Effector memory CD4-positive, alpha-beta T cell (primary cell): Measurements from ENCODE around the gene CBARP.

Experiments
- DNase-seq, 3 donors: peaks; one replicate each; pipeline ENCODE4 v3.0.0-alpha.2; 2020
- H3K27ac ChIP-seq: 2 replicates; pipeline ENCODE4 v1.7.0; 2013; ENCODE audit warnings: mild to moderate bottlenecking, low read length, moderate library complexity; ENCODE audit not compliant: insufficient read depth, poor library complexity, severe bottlenecking
- H3K27me3 ChIP-seq: replicated peaks from 2 replicates; pipeline ENCODE4 v1.7.0; 2013; ENCODE audit warnings: mild to moderate bottlenecking, low read length; ENCODE audit not compliant: insufficient read depth, control insufficient read depth, poor library complexity, severe bottlenecking
- H3K36me3 ChIP-seq: 2 replicates; pipeline ENCODE4 v1.7.0; 2013; ENCODE audit warnings: mild to moderate bottlenecking, low read length, moderate library complexity; ENCODE audit not compliant: control insufficient read depth, insufficient read depth
- H3K4me1 ChIP-seq: 2 replicates; pipeline ENCODE4 v1.7.0; 2013; ENCODE audit warnings: low read length, mild to moderate bottlenecking; ENCODE audit not compliant: control insufficient read depth, insufficient read depth, poor library complexity, severe bottlenecking
- H3K4me3 ChIP-seq: 2 replicates; pipeline ENCODE4 v1.7.0; 2013; ENCODE audit warnings: low read length, low read depth, mild to moderate bottlenecking; ENCODE audit not compliant: insufficient read depth, poor library complexity, severe bottlenecking
- H3K9me3 ChIP-seq: 2 replicates; pipeline ENCODE4 v1.7.0; 2013; ENCODE audit warnings: mild to moderate bottlenecking, low read length, moderate library complexity; ENCODE audit not compliant: control insufficient read depth

The CBARP gene

GRCh38 chr19:1245494-1246264, 7.9 kb upstream of the CBARP start:
- Histone ChIP-seq H3K27me3 (no peaks in the 10 kb centered on the region), H3K27ac (no peak overlapping the region), H3K36me3 (no peaks in the 10 kb centered on the region), H3K9me3 (no peaks in the 10 kb centered on the region), H3K4me1 (peaks cover 37% of the 10 kb centered on the region), H3K4me3 (no peak overlapping the region)
- DNase-seq: no peak

GRCh38 chr19:1244693-1245451, 7.1 kb upstream of the CBARP start:
- Histone ChIP-seq H3K27ac (peak overlapping the region; percentile 11), H3K4me1 (peaks cover 43% of the 10 kb centered on the region), H3K9me3 (no peaks in the 10 kb centered on the region), H3K4me3 (no peak overlapping the region), H3K27me3 (no peaks in the 10 kb centered on the region), H3K36me3 (no peaks in the 10 kb centered on the region)
- no peak for DNase-seq

- H3K27ac ChIP-seq: peak overlapping the region; percentile 11
- no peaks in the 10 kb centered on the region for H3K27me3 ChIP-seq
- H3K4me1 ChIP-seq: peaks cover 45% of the 10 kb centered on the region
- no peak overlapping the region for H3K4me3 ChIP-seq
- H3K36me3 ChIP-seq: no peaks in the 10 kb centered on the region
- H3K9me3 ChIP-seq: no peaks in the 10 kb centered on the region
- DNase-seq: peak; percentile 73 to 78 (median 75)
These were observed 6.2 kb upstream of the CBARP start for GRCh38 chr19:1243768-1244692.

GRCh38 chr19:1241417-1242095, 3.8 kb upstream of the CBARP start, which contains the start of gene ATP5F1D:
ATP5F1D (plus strand) TSS chr19:1241751; CDS start chr19:1241851, 100 bp downstream.
- Histone ChIP-seq H3K4me1 (peaks cover 43% of the 10 kb centered on the region), H3K27ac (peak within 1 kb of the TSS; percentile 68), H3K4me3 (peak within 1 kb of the TSS; percentile 44), H3K9me3 (no peaks in the 10 kb centered on the region), H3K36me3 (no peaks in the 10 kb centered on the region), H3K27me3 (peaks cover 6% of the 10 kb centered on the region)
- DNase-seq: peak; percentile 76 to 81 (median 76)

- peaks cover 43% of the 10 kb centered on the region for H3K4me1 ChIP-seq
These were observed 3.1 kb upstream of the CBARP start for GRCh38 chr19:1240925-1241324.

GRCh38 chr19:1239796-1240737, 2.3 kb upstream of the CBARP start:
- Histone ChIP-seq H3K4me1 (peaks cover 39% of the 10 kb centered on the region), H3K36me3 (no peaks in the 10 kb centered on the region), H3K27me3 (peaks cover 6% of the 10 kb centered on the region), H3K27ac (peak overlapping the region; percentile 37), H3K9me3 (no peaks in the 10 kb centered on the region), H3K4me3 (no peak overlapping the region)
- peak; percentile 87 to 91 (median 89) for DNase-seq

More at GRCh38 chr19:1240925-1241324, 3.1 kb upstream of the CBARP start:
- H3K9me3 ChIP-seq: no peaks in the 10 kb centered on the region
- no peak for DNase-seq
- H3K36me3 ChIP-seq: no peaks in the 10 kb centered on the region
- peak overlapping the region; percentile 44 for H3K4me3 ChIP-seq
- no peak overlapping the region for H3K27ac ChIP-seq
- H3K27me3 ChIP-seq: peaks cover 6% of the 10 kb centered on the region

GRCh38 chr19:1239420-1239795, 1.6 kb upstream of the CBARP start:
- Histone ChIP-seq H3K36me3 (no peaks in the 10 kb centered on the region), H3K4me3 (no peak overlapping the region), H3K4me1 (peaks cover 33% of the 10 kb centered on the region), H3K9me3 (no peaks in the 10 kb centered on the region), H3K27ac (peak overlapping the region; percentile 37), H3K27me3 (peaks cover 6% of the 10 kb centered on the region)
- no peak for DNase-seq

GRCh38 chr19:1238369-1239303, 831 bp upstream of the CBARP start:
- no peak for DNase-seq
- Histone ChIP-seq H3K9me3 (no peaks in the 10 kb centered on the region), H3K36me3 (no peaks in the 10 kb centered on the region), H3K27ac (no peak overlapping the region), H3K4me1 (peaks cover 28% of the 10 kb centered on the region), H3K27me3 (peaks cover 6% of the 10 kb centered on the region), H3K4me3 (peak overlapping the region; percentile 22)
